ENCODE data around the gene BTBD1.
"Not testable (repeated sequence)": the region's sequence is repeated elsewhere in the genome, so short reads cannot be mapped to it uniquely, and the experiment has no call there.

The BTBD1 gene

DNA sequence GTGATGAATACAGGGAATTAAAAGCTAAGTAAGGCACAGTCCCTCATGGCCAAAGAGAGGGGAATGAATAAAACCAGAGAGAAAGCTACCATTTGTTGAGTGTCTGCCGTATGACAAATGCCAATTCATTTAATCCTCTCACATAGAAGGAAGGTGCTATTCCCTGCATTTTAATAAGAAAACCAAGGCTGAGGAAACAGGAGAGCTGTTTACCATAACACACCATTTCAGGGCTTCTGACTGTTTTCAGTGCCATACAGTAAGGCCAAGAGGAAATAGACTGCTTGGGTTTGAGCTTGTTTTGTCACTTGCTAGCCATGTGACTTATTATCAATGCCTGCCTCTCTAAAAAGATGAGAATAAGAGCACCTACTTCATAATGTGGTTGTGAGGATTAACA, 10.1 kb downstream of the BTBD1 start:
- DNase-seq (ENCODE audit: low read depth), result no peak
- H3K4me3 ChIP-seq (ENCODE audit: low read length), result no peak overlapping the region
- no peak for TF ChIP-seq CTCF (conservative IDR thresholded peaks at IDR 0.05; ENCODE audit: low read depth, low read length)

DNA sequence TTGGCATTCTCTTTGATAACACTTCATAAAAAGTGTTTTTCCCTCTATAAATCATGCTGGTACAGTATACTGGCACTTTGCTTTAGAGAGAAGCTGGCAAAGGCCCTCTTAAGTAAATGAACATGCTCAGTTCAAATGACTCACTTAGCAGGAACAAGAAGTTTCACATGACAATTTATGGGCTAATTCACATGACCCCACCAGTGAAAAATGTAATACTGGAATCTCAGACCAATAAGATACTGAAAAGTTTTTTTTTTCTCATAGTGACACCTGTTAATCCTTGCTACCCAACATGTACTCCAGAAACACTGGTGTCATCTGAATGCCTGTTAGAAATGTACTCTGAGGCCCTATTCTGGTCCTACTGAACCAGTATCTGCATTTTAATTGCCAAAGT, 13.9 kb downstream of the BTBD1 start:
- peak; percentile 80 for DNase-seq (ENCODE audit: low read depth)
- H3K4me3 ChIP-seq (ENCODE audit: low read length), result no peak overlapping the region
- TF ChIP-seq CTCF (conservative IDR thresholded peaks at IDR 0.05; ENCODE audit: low read depth, low read length), result no peak

GRCh38 chr15:83046558-83047127, 20.4 kb downstream of the BTBD1 start:
- TF ChIP-seq CTCF (conservative IDR thresholded peaks at IDR 0.05; ENCODE audit: low read depth, low read length), result no peak
- H3K4me3 ChIP-seq (ENCODE audit: low read length), result no peak overlapping the region
- DNase-seq (ENCODE audit: low read depth), result peak; percentile 11

DNA sequence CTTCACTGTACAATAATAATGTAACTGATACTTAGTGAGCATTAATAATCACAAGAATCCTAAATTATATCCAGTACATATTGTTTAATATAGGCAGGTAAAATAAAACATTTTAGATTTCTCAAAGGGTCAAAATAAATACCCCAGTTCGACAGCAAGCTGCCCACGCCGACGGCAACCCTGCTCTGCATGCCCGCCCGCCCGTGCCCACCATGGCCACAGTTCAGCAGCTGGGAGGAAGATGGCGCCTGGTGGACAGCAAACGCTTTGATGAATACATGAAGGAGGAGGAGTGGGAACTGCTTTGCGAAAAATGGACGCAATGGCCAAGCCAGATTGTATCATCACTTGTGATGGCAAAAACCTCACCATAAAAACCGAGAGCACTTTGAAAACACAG, 22.9 kb downstream of the BTBD1 start:
- no peak for TF ChIP-seq CTCF (conservative IDR thresholded peaks at IDR 0.05; ENCODE audit: low read depth, low read length)
- no peak overlapping the region for H3K4me3 ChIP-seq (ENCODE audit: low read length)
- no peak for DNase-seq (ENCODE audit: low read depth)

GRCh38 chr15:83039206-83039605, 27.8 kb downstream of the BTBD1 start:
- H3K4me3 ChIP-seq (ENCODE audit: low read length), result no peak overlapping the region
- DNase-seq (ENCODE audit: low read depth), result no peak
- TF ChIP-seq CTCF (conservative IDR thresholded peaks at IDR 0.05; ENCODE audit: low read depth, low read length), result no peak

DNA sequence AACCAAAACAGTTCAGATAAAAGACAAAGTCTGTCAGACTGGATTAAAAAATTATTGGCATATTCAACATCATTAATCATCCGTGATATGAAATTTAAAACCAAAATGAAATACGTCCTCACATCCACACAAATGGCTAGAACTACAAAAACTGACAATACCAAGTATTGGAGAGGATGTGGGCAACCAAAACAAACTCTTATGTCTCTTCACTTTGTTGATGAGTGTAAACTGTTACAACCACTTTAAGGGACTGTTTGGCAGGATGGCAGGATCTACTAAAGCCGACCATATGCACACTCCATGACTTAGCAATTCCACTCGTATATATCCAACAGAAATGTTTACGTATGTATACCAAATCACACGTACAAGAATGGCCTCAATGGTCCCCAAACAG, 30.8 kb downstream of the BTBD1 start:
- no peak for TF ChIP-seq CTCF (conservative IDR thresholded peaks at IDR 0.05; ENCODE audit: low read depth, low read length)
- no peak for DNase-seq (ENCODE audit: low read depth)
- no peak overlapping the region for H3K4me3 ChIP-seq (ENCODE audit: low read length)

DNA sequence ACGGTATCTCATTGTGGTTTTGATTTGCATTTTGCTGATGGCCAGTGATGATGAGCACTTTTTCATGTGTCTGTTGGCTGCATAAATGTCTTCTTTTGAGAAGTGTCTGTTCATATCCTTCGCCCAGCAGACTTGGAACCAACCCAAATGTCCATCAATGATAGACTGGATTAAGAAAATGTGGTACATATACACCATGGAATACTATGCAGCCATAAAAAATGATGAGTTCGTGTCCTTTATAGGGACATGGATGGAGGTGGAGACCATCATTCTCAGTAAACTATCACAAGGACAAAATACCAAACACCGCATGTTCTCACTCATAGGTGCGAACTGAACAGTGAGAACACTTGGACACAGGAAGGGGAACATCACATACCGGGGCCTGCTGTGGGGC, 35.8 kb downstream of the BTBD1 start:
- DNase-seq (ENCODE audit: low read depth); H3K4me3 ChIP-seq (ENCODE audit: low read length): not testable (repeated sequence)

GRCh38 chr15:83030021-83030420, 37.0 kb downstream of the BTBD1 start:
- no peak for DNase-seq (ENCODE audit: low read depth)
- no peak for TF ChIP-seq CTCF (conservative IDR thresholded peaks at IDR 0.05; ENCODE audit: low read depth, low read length)

More at GRCh38 chr15:83030021-83030420, 37.0 kb downstream of the BTBD1 start:
- H3K4me3 ChIP-seq (ENCODE audit: low read length), result no peak overlapping the region
